ENCODE data around the gene GAS7.

Gene GAS7

DNA sequence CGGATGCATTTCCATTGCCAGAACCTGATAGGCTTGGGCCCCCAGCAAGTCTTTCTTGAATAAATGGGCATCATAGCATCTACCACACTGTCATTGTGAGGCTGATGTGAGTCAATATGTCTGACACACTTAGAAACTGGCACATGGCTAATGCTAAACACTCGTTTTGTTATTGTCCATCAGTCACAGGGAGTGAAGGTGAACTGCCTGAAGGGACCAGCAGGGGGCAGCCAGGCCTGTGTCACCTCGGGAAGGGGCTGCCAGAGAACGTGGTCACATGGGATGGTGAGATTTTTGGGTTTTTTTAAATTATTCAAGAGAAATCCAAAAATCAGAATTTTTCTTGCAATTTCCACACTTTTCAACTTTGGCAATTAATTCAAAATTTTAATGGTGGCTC is 292.5 kb downstream of the GAS7 start:
- DNase-seq = no peak

DNA sequence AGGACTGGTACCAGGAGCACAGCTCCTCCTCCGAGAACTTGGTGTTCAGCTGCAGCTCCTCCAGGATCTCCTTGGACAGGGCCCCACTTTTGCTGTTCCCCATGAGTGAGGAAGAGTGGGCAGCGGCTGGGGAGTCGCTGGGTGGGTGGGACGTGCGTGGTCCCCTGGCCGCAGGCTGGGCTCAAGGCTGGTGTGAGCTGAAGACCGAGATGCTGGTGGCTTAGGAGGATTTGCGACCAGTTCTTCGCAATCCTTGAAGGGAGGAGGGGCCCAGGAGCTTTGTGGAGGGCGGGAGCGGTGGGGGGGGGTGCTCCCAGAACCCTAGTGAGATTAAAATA is 293.4 kb downstream of the GAS7 start, which contains the start of gene RCVRN:
Gene RCVRN (minus strand): TSS at position 194 of the 338 bp plus-strand sequence. CDS start 91 bp downstream, at position 103.
- DNase-seq = no peak

GRCh38 chr17:9904277-9905077 is 293.9 kb downstream of the GAS7 start:
- no peak for DNase-seq

DNA sequence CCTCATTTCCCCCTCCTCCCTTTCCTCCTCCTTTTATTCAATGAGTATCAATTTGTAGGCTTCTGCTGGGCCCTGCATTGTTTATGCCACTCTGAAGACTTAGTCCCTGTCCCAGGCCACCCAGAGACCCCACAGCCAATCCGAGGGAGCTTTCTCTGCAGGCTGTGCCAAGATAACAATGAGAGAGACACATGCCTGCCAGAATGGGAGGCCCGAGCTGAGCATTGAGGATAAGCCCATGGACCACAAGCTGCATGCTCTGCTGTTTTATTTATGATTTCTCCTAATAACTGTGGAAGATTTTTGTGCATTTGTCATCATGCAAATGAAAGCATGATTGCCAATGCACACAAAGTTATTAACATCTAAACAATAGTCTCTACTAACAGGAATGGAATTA is 296.3 kb downstream of the GAS7 start:
- no peak for DNase-seq

DNA sequence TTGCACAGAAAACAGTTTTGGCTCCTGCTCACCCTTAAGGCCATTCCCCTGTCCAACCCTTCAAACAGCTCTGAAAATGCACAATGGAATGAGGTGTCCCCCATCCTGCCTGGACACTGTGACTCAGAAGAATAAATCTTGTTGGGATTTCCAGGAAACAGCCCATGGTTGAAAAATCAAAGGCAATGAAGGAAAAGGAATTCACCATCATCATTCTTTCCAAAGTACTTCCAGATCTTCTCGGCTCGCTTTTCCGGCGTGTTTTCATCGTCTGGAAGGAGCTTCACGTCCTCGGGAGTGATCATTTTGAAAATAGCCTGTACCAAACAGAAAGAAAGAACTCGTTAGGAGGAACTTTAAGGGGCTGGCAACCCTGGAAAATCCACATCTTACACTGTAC is 297.6 kb downstream of the GAS7 start:
- DNase-seq = no peak

- DNase-seq = no peak
Measured at GRCh38 chr17:9900044-9900594, 298.3 kb downstream of the GAS7 start.

DNA sequence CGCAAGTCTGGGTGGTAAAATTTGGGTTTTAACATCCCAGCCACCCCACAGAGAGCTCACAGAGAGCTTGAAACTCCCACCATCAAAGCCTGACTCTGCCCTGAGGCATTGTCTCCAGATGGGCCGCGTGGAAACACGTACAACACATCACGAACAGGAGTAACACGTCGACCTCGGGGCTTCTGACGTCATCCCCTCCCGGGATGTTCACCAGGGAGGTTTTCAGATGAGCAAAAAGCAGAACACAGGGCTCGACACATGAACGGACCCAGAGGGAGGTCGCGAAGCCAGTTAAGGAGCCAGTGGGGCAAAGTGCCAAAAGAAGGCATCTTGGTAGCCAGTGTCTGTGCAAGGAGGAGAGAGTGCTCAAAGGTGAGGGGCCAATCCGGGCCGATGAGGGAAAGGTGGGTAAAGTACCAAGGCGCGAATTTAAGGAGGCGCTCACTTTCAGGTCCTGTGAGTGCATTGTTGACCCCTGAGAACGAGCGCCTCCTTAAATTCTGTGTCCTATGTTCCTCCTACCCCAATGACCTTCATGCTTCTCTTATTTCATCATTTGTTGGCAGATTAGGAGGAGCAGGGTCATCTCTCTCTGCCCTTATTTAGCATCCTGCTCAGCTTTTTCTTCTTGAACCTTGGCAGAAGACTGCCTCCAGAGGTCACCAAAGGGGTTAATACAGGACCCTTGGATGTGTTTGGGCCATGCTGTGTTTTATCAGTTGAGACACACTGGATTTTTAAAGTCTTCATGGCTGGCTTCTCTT is 298.9 kb downstream of the GAS7 start:
- no peak for DNase-seq

- DNase-seq = no peak
Measured at GRCh38 chr17:9898812-9899211, 299.6 kb downstream of the GAS7 start.

- no peak for DNase-seq
Measured at GRCh38 chr17:9897372-9897968, 300.9 kb downstream of the GAS7 start.

DNA sequence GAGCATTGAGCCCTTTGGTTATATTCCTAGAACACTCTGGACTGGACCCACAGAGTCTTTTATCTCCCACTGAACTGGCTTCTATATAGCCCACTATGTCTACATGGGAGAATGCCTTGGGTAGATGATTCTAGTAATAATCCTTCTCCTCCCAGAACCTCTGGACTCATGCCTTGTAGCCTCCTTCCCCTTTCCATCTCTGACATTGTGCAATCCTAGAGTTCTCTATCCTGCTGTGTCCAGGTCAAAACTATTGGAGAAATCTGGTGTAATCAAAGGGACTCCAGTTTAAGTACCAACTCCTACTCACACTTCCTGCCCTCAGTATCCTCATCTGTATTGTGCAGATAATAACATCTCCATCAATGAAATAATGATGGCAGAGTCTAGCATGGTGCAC is 302.5 kb downstream of the GAS7 start:
- DNase-seq = no peak

DNA sequence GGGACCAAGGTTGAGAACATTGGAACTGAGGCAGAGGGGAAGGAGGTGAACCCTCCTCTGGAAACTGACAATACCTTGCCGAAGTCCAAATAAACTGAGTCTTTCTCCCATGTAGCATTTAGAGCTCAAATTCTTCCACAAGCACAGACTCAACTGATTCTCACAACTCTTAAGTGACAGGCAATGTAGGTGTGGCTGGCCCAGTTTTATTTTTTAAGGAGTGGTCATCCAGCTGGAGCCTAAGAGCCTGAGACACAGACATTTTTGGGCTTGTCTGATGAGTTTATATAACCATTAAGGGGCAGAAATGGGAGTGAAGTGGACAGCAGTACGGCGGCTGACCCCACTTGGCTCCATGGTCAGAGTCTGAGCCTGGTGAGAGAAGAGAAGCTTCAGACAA is 304.2 kb downstream of the GAS7 start:
- DNase-seq = no peak

DNA sequence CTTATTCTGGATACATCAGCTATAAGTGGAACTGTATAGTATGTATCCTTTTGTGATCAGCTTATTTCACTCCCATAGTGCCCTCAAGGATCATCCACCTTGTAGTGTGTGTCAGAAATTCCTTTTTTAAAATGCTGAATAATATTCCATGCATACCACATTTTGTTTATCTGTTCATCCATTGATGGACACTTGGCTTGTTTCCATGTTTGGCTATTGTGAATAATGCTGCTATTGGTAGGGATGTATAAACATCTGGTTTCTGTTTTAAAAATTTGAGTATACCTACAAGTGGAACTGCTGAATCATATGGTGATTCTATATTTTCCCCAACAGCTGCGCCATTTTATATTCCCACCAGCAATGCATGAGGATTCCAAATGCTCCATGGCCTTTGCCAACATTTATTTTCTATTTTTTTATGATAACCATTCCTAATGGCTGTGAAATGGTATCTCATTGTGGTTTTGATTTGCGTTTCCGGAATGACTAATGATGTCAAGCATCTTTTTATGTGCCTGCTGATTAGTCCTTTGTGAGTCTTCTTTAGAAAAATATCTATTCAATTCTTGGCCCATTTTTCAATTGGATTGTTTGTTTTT is 304.9 kb downstream of the GAS7 start:
- DNase-seq = no peak

GRCh38 chr17:9890124-9890523 is 308.3 kb downstream of the GAS7 start:
- no peak for DNase-seq

GRCh38 chr17:9887508-9887907 is 310.9 kb downstream of the GAS7 start:
- DNase-seq = no peak

DNA sequence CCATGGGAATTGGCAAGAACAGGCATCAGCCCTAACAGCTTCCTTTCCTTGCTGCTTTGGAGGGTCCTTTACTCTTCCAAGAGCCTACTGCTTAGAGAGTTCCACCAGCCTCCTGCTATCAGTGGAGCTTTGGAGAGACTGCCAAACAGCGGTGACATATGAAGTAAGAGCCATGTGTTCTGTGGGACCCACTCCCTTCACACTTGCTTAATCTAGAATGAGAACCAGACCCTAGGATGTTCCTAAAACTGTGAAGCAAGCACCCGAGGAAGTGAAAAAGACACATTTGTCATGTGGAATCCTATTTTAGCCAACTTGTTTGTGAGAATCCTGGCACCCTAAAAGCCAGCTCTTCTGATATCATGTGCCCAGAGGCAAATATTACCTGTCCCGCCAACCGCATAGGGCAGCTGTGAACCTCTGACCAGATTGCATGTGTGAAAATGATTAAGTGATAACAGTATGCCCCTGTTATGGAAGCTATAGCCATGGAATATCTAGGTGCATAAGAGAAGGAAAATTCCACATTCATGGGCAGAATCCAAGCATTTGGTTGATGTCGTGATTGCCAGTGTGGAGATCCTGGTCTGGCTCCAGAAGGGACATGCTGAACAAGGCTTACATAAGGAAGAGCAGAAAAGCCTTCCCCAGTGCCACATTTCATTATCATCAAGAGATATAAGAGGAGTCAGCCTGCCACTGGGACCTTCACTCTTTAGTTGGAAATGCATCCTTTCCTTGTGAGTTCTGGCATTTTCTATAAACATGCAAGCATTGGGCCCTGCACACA is 312.1 kb downstream of the GAS7 start:
- no peak for DNase-seq

DNA sequence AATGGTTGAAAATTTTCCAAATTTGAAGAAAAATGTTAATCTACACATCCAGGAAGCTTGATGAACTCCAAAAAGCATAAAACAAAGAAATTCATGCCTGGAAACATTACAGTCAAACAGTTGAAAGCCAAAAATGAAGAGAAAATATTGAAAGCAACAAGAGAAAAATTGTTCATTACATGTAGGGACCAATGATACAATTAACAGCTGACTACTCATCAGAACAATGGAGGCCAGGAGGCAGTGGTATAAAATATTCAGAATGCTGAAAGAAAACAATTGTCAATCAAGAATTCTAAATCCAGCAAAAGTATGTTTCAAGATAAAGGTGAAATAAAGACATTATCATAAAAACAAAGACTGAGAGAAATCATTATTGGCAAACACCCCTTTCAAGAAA is 315.0 kb downstream of the GAS7 start:
- no peak for DNase-seq

GRCh38 chr17:9880582-9880999 is 317.8 kb downstream of the GAS7 start:
- DNase-seq = no peak

DNA sequence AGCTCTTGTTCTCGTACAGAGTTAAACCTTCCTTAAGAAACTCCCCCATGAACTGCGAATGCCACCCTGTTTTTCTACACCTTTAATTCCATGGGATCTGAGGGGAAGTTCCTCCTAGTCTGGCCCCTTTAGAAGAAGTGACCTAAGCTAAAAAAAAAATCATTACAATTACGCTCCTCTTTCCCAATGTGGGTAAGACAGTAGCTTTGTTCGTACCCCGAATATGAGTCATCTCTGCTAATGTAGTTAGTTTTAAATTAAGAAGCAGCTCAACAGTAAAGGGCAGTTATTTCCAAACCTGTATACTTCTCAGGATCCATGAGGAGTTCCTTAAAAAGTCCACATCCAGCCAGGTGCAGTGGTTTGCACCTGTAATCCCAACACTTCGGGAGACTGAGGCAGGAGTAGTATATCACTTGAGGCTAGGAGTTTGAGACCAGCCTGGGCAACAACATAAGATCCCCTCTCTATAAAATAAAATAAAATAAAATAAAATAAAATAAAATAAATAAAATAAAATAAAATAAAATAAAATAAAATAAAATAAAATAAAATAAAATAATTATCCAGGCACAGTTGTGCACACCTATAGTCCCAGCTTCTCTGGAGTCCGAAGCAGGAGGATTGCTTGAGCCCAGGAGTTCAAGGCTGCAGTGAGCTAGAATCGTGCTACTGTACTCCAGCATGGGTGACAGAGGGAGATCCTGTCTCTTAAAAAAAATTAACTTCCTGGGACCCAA is 319.4 kb downstream of the GAS7 start:
- DNase-seq = no peak

DNA sequence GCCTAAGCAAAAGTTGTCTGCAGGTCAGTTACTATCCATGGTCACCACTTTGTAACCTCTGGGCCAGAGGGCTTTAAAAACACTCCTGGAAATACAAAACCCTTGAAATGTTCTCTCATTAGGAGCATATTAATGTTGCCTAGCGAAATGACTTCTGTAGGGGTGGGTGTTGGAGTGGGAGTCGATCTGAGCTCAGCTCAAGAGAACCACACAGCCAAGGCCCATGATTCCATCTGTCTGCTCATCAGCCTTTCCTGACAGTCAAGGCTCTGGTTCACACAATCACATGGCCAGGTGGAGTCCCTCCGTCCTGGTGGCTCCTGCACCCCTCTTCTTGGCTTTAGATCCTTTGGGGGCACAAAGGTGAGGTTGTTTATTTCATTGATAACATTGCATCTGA is 320.1 kb downstream of the GAS7 start:
- no peak for DNase-seq

DNA sequence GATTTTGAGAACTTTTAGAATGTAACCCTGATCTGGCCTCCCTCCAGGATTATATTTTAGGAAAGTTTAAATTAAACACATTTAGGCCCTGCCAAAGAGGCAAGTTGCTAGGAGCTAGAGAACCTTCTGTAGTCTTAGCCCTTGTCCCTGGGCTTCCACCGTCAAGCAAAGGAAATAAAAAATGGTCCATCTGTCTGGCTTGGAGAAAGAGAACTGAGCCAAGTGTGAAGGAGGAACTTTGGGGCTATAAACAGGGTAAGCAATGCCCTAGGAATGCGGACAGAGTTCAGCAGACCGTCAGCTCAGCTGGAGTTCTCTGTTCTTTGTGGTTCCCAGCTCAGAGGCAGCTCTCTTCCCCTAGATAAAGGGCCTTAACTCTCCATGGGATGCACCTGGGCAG is 323.0 kb downstream of the GAS7 start:
- no peak for DNase-seq

DNA sequence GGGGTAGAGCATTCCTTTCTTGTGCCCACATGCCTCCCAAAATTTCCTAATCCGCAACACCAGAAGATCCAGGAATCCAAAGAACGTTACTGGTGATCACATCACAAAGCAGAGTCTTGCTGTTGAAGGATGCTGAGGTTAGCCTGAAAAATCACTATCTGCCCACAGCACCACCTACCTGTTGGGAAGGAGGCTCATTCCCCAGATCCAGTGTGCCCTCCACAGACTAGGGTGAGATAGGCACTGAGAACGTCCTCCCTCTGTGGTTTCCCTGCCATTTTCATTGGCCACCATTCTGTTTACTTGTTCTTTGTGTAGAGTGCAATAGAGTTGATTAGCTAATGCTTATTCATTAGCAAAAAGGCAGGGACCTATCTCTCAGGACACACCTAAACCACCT is 323.7 kb downstream of the GAS7 start:
- no peak for DNase-seq

DNA sequence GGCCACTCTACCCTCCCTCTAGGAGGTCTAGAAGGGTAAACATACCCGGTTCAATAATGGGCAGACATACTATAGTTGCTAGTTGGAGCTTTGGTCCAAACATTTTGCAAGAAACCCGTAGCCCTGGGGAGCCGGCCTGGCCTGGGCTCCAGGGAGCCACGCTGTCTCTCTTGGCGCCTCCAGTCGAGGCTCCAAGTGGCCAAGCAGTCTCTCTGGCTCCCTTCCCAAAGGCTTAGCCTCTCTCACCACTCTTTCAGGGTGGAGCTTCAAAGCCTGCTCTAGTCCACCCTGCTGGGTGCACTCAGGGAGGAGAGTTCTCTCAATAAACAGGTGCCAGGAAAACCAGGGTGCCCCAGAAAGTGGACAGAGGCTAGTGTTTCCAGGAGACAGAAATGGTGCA is 325.6 kb downstream of the GAS7 start:
- DNase-seq = no peak
